ENCODE measurements around the gene MYL12B. TPM values are rescaled to one million over a fixed set of nuclear protein-coding genes. Genes with fewer than 3 reads are reported as not detected.
A peak's percentile ranks its signal among the peaks of the same experiment; 100 is the strongest.

MYL12B gene
- total and polyA plus RNA-seq, 2 of the 8 experiments (the other 6 are each of a cell fraction or from before 2014, with no cell fraction given): 174 to 188 TPM

DNA sequence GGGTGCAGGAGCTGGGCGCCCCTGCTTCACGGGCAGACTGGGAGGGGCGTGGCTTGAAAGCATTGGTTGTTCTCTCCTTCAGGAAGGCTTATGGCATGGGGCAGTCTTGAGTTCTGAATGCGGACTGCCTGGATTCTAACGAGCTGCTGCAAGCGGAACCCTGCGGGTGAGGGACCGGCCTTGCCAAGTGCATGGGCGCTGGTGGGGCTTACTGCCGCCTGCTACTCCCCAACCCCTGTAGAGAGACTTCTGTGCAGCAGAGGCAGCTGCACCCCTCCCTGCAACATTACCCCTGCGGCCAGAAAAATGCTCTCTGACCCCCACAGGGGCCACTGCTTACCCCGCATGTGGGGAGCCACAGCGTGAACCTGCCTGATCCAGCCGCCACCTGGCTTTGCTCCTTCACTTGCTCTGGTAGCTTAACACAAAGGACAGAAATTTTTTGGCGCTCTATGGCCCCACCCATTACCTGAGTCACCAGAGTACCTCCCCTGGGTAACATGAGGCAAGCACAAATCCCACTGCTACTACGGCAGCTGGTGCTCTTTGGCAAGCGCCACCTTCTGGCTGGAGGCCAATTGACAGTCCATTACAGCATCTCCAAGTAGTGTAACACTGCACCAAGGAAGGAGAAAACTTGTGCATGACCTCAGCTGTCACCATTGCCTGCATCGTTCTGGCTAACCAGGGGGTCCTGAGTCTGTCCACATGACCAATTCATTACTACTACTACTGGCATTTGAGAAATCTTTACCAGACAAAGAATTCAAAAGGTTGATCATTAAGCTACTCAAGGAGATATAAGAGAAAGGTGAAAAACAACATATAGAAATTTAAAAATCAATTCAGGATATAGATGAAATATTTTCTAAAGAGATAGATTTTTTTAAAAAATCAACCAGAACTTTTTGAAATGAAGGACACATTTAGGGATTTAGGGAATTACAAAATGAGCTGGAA is 35.4 kb downstream of the MYL12B start (continued):
- peak; percentile 67 for TF ChIP-seq YY1 (IDR thresholded peaks at IDR 0.05; ENCODE audit: low read depth, low read length)
- TF ChIP-seq, protein P1, sequence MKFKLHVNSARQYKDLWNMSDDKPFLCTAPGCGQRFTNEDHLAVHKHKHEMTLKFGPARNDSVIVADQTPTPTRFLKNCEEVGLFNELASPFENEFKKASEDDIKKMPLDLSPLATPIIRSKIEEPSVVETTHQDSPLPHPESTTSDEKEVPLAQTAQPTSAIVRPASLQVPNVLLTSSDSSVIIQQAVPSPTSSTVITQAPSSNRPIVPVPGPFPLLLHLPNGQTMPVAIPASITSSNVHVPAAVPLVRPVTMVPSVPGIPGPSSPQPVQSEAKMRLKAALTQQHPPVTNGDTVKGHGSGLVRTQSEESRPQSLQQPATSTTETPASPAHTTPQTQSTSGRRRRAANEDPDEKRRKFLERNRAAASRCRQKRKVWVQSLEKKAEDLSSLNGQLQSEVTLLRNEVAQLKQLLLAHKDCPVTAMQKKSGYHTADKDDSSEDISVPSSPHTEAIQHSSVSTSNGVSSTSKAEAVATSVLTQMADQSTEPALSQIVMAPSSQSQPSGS (IDR thresholded peaks at IDR 0.05; ENCODE audit: low read length): no peak; the same call in 1 of the 2 replicates
- no peak for TF ChIP-seq BRCA1 (IDR thresholded peaks at IDR 0.05; ENCODE audit: low read depth, low read length)
- TF ChIP-seq TCF12 (IDR thresholded peaks at IDR 0.05; ENCODE audit: low read depth, low read length): peak; percentile 70; the same call in 1 of the 2 replicates
- TF ChIP-seq JUND (IDR thresholded peaks at IDR 0.05; ENCODE audit: low read length): peak; percentile 79
- peak; percentile 80 to 93 for TF ChIP-seq SIN3A (conservative IDR thresholded peaks at IDR 0.05 in 1 of 2, IDR thresholded peaks at IDR 0.05 in 1 of 2; ENCODE audit: low read depth in 1 of 2, low read length in 2 of 2)
- no peak for TF ChIP-seq SIX5 (IDR thresholded peaks at IDR 0.05; ENCODE audit: low read depth, low read length)
- peak; percentile 73 for TF ChIP-seq CREB1 (IDR thresholded peaks at IDR 0.05)
- TF ChIP-seq HDAC2 (IDR thresholded peaks at IDR 0.05; ENCODE audit: borderline replicate concordance in 1 of 2, low read depth in 2 of 2, low read length in 2 of 2): no peak
- TF ChIP-seq RXRA (IDR thresholded peaks at IDR 0.05; ENCODE audit: insufficient read depth, low read depth, low read length): 0 out of 2 replicates have a peak, but pooled peaks have one; percentile 51
- peak; percentile 56 to 58 for TF ChIP-seq RAD21 (IDR thresholded peaks at IDR 0.05 in 1 of 2, conservative IDR thresholded peaks at IDR 0.05 in 1 of 2; ENCODE audit: low read depth in 2 of 2, low read length in 2 of 2)
- no peak for TF ChIP-seq CBX5 (IDR thresholded peaks at IDR 0.05; ENCODE audit: low read depth, low read length)
- no peak for TF ChIP-seq CHD1 (IDR thresholded peaks at IDR 0.05; ENCODE audit: low read depth, low read length)

Data from H1 (cell line).